ENCODE measurements around the gene ESPNL.
A peak's percentile ranks its signal among the peaks of the same experiment; 100 is the strongest.

ESPNL gene

DNA sequence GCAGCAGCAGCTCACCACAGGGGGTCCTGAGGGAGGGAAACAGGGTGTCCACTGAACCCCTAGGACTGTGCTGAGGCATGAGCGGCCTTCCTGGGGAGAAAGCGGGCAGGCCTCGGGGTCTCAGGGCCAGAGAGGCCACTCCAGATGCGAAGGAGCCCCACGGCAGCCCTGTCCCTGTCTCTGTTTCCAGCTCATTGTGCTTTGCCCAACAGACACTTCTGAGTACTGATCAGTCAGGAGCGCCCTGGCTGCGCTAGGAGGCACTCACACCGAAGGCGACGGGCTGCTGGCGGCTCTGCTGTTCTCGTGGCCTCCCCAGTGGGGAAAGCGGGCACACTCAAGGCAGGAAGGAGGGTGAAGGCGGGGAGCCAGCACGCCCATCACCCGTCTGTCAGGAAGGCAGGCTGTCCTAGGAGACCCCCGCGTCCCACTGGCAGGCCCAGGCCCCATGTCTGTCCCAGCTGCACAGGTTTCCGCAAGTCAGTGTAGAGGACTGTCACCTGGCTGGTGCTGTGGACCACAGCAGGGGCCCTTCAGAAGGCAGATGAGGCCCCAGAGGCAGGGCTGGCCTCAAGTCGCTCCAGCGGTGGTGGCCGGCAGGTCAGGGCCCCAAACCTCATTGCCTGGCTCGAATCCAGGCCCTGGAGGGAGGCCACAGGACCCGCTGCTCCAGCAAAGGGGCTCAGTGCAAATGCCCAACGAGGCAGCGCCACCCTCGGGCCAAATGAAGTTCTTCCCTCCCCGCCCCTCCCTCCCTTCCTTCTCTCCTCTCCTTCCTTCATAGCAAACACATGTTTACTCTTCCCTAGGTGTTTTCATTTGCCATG lies 6.8 kb downstream of the ESPNL start:
- in situ Hi-C loops (cut with HindIII; ENCODE audit: low pct_ligation_motif_present, low sequenced_read_pairs), result no loop called here
- DNase-seq, result no peak
- H3K4me3 ChIP-seq (ENCODE audit: low read depth, low read length), result no peak overlapping the region
- TF ChIP-seq, protein P1, sequence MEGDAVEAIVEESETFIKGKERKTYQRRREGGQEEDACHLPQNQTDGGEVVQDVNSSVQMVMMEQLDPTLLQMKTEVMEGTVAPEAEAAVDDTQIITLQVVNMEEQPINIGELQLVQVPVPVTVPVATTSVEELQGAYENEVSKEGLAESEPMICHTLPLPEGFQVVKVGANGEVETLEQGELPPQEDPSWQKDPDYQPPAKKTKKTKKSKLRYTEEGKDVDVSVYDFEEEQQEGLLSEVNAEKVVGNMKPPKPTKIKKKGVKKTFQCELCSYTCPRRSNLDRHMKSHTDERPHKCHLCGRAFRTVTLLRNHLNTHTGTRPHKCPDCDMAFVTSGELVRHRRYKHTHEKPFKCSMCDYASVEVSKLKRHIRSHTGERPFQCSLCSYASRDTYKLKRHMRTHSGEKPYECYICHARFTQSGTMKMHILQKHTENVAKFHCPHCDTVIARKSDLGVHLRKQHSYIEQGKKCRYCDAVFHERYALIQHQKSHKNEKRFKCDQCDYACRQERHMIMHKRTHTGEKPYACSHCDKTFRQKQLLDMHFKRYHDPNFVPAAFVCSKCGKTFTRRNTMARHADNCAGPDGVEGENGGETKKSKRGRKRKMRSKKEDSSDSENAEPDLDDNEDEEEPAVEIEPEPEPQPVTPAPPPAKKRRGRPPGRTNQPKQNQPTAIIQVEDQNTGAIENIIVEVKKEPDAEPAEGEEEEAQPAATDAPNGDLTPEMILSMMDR (IDR thresholded peaks at IDR 0.05; ENCODE audit: low read depth, low read length, missing control alignments), result peak; percentile 37
- no peaks in the 10 kb centered on the region for H3K36me3 ChIP-seq (replicated peaks)
- no peak overlapping the region for H3K27ac ChIP-seq
- no peaks in the 10 kb centered on the region for H3K27me3 ChIP-seq (replicated peaks)

DNA sequence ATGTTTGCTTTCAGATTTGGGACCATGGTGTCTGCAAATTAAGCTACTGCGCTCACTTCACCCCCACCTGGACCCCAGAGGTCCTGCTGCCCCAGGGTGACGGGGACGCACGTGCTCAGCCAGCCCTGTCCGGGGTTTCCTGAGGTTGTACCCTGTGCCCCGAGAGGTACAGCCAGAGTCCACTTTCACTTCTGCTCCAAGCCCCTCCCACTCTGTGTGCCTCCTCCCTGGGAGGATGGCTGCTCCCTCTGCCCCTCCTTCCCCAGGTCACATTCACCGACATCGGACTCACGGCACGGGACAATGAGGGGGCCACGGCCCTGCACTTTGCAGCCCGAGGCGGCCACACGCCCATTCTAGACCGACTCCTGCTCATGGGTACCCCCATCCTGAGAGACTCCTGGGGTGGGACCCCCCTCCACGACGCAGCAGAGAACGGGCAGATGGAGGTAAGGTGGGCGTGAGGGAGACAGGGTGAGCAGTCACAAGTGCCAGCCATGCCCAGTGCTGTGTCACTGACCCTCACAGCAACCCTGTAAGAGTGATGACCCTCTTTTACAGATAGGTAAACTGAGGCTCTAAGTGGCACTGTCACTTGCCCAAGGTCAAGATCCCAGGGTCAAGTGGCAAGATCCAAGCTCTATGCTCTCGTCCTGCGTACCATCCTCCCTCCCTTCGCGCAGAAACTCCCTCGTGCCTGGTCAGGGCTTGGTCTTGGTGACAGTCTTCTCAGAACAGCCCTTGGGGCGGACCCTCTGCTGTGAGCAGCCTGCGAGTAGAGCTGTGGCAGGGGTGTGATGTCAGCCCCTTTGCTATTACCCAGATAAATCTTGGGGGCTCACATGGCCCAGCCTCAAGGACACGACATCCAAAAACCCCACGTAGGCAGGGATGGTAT lies 7.6 kb downstream of the ESPNL start:
- in situ Hi-C loops (cut with HindIII; ENCODE audit: low pct_ligation_motif_present, low sequenced_read_pairs), result no loop called here
- H3K36me3 ChIP-seq (replicated peaks), result no peaks in the 10 kb centered on the region
- no peak overlapping the region for H3K27ac ChIP-seq
- no peak overlapping the region for H3K4me3 ChIP-seq (ENCODE audit: low read depth, low read length)
- TF ChIP-seq, protein P1 (IDR thresholded peaks at IDR 0.05; ENCODE audit: low read depth, low read length, missing control alignments), result no peak
- no peaks in the 10 kb centered on the region for H3K27me3 ChIP-seq (replicated peaks)
- no peak for DNase-seq

DNA sequence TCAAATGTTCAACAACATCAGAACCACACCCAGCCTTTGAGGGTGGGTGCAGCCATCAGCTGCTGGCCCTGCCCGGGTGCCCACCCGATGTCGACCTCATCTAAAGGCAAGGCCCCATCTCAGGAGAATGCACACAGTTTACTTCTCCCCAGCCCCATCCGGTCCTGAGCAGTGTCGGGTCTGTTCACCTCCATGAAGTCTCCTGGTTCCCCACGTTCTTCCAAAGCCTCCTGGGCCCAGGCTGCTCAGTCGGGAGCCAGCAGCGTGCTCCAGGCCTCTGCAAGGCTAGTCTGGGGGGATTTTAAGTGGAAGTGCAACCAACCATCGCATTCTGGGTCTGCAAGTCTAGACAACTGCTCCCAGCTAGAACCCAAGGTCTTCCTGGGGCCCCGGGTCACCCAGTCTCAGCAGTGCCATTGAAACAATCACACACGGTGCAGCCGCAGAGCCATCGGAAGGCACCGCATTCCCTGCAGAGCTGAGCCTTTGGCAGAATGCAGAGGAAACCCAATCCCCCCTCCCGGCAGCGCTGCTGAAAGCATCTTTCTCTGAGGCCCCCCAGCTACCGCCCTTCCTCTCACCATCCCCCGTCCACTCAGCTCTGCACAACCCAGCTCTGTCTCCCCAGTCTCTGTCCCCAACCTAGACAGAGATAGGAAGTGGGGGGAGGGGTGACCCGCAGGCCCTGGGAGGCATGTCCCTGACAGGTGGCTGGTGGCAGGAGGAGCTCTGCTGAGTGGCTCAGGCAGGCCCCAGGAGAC lies 8.5 kb downstream of the ESPNL start:
- in situ Hi-C loops (cut with HindIII; ENCODE audit: low pct_ligation_motif_present, low sequenced_read_pairs), result no loop called here
- Histone ChIP-seq H3K36me3 (replicated peaks) (no peaks in the 10 kb centered on the region), H3K27me3 (replicated peaks) (no peaks in the 10 kb centered on the region), H3K27ac (no peak overlapping the region), H3K4me3 (ENCODE audit: low read depth, low read length) (no peak overlapping the region)
- TF ChIP-seq, protein P1 (IDR thresholded peaks at IDR 0.05; ENCODE audit: low read depth, low read length, missing control alignments), result no peak
- DNase-seq, result no peak

DNA sequence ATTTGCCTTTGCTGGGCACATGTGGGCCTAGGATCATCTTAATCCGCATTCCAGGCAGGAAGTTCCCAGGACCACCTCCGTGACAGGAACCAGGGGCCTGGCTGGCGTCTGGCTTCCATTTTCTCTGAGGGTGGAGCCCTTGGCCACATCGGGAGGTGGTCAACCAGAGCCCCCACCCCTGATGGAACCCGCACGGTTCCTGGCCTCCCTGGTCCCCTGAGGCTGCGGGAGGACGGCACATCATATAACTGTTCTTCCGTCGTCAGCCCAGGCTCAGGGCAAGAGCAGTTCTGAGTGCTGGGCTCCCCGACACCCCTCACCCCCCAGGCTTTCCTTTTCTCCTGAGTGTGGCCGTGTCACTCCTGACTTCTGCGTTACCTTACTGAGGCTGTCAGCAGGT lies 13.5 kb downstream of the ESPNL start:
- peaks cover 4% of the 10 kb centered on the region for H3K27me3 ChIP-seq (replicated peaks)
- in situ Hi-C loops (cut with HindIII; ENCODE audit: low pct_ligation_motif_present, low sequenced_read_pairs), result no loop called here
- no peak for DNase-seq
- TF ChIP-seq, protein P1 (IDR thresholded peaks at IDR 0.05; ENCODE audit: low read depth, low read length, missing control alignments), result no peak
- no peaks in the 10 kb centered on the region for H3K36me3 ChIP-seq (replicated peaks)
- no peak overlapping the region for H3K27ac ChIP-seq
- no peak overlapping the region for H3K4me3 ChIP-seq (ENCODE audit: low read depth, low read length)

DNA sequence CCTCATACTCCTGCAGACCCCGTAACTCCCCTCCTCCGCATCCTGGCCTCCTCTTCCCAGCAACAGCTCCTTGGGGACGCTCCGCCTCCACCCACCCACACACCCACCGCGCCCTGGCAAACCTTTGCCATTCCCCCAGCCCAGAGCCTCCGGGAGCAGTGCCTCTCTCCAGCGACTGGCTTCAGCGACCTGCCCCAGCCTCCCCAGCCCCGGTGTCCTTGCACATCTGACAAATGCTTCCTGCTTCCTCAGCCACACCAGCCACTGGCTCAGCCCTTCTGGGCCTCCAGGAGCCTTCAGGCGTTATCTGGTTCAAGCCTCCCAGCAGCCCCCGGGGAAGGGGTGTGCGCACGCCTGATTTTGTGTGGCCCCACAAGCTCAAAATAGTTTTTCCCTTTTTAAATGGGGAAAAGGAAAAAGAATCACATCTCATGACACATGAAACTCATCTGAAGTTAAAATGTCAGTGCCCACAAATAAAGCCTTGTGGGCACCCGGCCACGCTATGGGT lies 14.2 kb downstream of the ESPNL start:
- TF ChIP-seq, protein P1 (IDR thresholded peaks at IDR 0.05; ENCODE audit: low read depth, low read length, missing control alignments), result no peak
- DNase-seq, result no peak

More for the DNA sequence above, 14.2 kb downstream of the ESPNL start:
- Histone ChIP-seq H3K27ac (no peak overlapping the region), H3K36me3 (replicated peaks) (no peaks in the 10 kb centered on the region), H3K4me3 (ENCODE audit: low read depth, low read length) (no peak overlapping the region), H3K27me3 (replicated peaks) (peaks cover 4% of the 10 kb centered on the region)
- in situ Hi-C loops (cut with HindIII; ENCODE audit: low pct_ligation_motif_present, low sequenced_read_pairs), result no loop called here

Data from brain microvascular endothelial cell (primary cell).